Subcutaneous adipose tissue (tissue), 4 donors: ENCODE measurements around the gene DOCK6. TPM values are rescaled to one million over a fixed set of nuclear protein-coding genes. Genes with fewer than 3 reads are reported as not detected.

ENCODE experiments used
- total RNA-seq, 4 donors: library from RNA; depleted of rRNA; stranded (reverse); fragments of >200 nt; gene quantifications; one replicate each; pipeline ENCODE4 v1.1.0, GENCODE V29; 2016
- TF ChIP-seq, protein P1 (sequence below): fragments of 450-650 bp; IDR thresholded peaks from one replicate; pipeline ENCODE4 v1.5.1; 2016; ENCODE audit warnings: low read depth, mild to moderate bottlenecking, control low read depth, antibody characterized with exemption, moderate library complexity

DOCK6 gene
- total RNA-seq, 4 donors from 2014 or later = 28.4 to 149 (median 40.6) TPM

GRCh38 chr19:11295180-11295579 is 32.9 kb upstream of the DOCK6 start:
- TF ChIP-seq, protein P1, sequence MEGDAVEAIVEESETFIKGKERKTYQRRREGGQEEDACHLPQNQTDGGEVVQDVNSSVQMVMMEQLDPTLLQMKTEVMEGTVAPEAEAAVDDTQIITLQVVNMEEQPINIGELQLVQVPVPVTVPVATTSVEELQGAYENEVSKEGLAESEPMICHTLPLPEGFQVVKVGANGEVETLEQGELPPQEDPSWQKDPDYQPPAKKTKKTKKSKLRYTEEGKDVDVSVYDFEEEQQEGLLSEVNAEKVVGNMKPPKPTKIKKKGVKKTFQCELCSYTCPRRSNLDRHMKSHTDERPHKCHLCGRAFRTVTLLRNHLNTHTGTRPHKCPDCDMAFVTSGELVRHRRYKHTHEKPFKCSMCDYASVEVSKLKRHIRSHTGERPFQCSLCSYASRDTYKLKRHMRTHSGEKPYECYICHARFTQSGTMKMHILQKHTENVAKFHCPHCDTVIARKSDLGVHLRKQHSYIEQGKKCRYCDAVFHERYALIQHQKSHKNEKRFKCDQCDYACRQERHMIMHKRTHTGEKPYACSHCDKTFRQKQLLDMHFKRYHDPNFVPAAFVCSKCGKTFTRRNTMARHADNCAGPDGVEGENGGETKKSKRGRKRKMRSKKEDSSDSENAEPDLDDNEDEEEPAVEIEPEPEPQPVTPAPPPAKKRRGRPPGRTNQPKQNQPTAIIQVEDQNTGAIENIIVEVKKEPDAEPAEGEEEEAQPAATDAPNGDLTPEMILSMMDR = no peak

- TF ChIP-seq, protein P1 = no peak
Measured at GRCh38 chr19:11293433-11294389, 31.4 kb upstream of the DOCK6 start.

- TF ChIP-seq, protein P1 = no peak
Measured at GRCh38 chr19:11291991-11292390, 29.7 kb upstream of the DOCK6 start.

DNA sequence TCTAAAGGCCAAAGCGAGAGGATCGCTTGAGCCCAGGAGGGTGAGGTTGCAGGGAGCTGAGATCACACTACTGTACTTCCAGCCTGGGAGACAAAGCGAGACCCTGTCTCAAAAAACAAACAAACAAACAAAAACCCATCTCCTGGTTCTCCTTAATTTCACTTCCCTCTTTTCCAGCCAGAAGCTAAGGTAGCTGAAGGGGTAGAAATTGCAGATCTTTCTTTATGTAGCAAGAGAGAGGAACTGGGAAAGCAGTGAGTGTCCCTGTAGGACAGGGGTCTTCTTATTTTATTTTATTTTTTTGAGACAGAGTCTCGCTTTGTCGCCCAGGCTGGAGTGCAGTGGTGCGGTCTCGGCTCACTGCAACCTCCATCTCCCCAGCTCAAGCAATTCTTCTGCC is 29.1 kb upstream of the DOCK6 start:
- TF ChIP-seq, protein P1 = no peak

DNA sequence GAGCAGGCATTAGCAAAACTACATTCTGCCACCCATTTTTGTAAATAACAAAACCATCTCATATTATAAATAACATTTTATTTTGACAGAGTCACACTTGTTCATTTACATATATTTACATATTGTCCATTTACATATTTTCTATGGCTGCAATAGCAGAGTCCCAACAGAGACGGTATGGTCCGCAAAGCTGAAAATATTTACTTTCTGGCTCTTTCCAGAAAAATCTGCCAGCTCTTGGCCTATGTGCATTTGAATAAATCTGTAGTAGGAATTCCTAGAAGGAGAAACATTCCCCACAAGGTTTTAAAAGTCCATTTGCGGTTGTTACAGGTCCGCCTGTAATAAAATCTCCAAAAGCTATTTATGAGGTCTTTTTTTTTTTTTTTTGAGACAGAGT is 27.9 kb upstream of the DOCK6 start:
- TF ChIP-seq, protein P1 = no peak

GRCh38 chr19:11288349-11288748 is 26.0 kb upstream of the DOCK6 start:
- TF ChIP-seq, protein P1 = no peak

DNA sequence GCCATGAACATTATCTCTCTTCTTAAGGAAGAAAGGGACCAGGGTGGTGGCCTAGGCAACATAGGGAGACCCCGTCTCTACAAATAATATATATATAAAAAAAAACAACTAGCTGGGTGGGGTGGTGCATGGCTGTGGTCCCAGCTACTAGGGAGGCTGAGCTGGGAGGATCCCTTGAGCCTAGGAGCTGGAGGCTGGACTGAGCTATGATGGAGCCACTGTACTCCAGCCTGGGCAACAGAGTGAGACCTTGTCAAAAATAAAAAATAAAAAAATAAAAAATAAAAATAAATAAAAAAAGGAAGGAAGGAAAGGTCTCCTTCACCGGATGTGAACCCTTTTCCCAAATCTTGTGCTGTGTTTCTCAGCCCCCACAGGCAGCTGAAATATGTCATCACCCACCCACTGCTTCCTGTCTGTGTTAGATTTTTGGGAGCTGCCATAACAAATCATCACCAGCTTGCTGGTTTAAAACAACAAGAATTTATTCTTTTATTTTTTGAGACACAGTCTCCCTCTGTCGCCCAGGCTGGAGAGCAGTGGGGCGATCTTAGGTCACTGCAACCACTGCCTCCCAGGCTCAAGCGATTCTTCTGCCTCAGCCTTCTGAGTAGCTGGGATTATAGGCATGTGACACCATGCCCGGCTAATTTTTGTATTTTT is 24.1 kb upstream of the DOCK6 start:
- TF ChIP-seq, protein P1 = no peak
